Measurements from ENCODE around the gene AMMECR1L.
"Not testable (repeated sequence)": the region's sequence is repeated elsewhere in the genome, so short reads cannot be mapped to it uniquely, and the experiment has no call there.

Gene AMMECR1L

GRCh38 chr2:127886593-127886935 lies 808 bp upstream of the AMMECR1L start:
- not testable (repeated sequence) for DNase-seq

GRCh38 chr2:127884861-127885740 lies 655 bp downstream of the AMMECR1L start:
- peak in 1 of 2 donors; percentile 26 for DNase-seq

- DNase-seq, result no peak
Observed at GRCh38 chr2:127884436-127884835, 1.3 kb downstream of the AMMECR1L start.

GRCh38 chr2:127879899-127880298 lies 5.9 kb downstream of the AMMECR1L start:
- no peak for DNase-seq

- DNase-seq, result no peak
Observed at GRCh38 chr2:127877626-127878025, 8.1 kb downstream of the AMMECR1L start.

GRCh38 chr2:127877136-127877535 lies 8.6 kb downstream of the AMMECR1L start:
- DNase-seq, result no peak

- no peak for DNase-seq
Observed at GRCh38 chr2:127874378-127875269, 11.1 kb downstream of the AMMECR1L start.

- no peak for DNase-seq
Observed at GRCh38 chr2:127873707-127874303, 12.0 kb downstream of the AMMECR1L start.

GRCh38 chr2:127872354-127872753 lies 13.4 kb downstream of the AMMECR1L start:
- DNase-seq, result no peak

- no peak for DNase-seq
Observed at GRCh38 chr2:127865926-127866325, 19.8 kb downstream of the AMMECR1L start.

GRCh38 chr2:127864877-127865276 lies 20.9 kb downstream of the AMMECR1L start:
- no peak for DNase-seq

- no peak for DNase-seq
Observed at GRCh38 chr2:127862228-127862627, 23.5 kb downstream of the AMMECR1L start.

GRCh38 chr2:127860130-127860529 lies 25.6 kb downstream of the AMMECR1L start:
- DNase-seq, result no peak

GRCh38 chr2:127859712-127860085 lies 26.1 kb downstream of the AMMECR1L start:
- DNase-seq, result no peak

GRCh38 chr2:127857265-127857808 lies 28.4 kb downstream of the AMMECR1L start:
- no peak for DNase-seq

GRCh38 chr2:127853671-127854070 lies 32.1 kb downstream of the AMMECR1L start:
- DNase-seq, result no peak

- DNase-seq, result no peak
Observed at GRCh38 chr2:127852388-127852787, 33.4 kb downstream of the AMMECR1L start.

GRCh38 chr2:127847931-127848330 lies 37.8 kb downstream of the AMMECR1L start:
- no peak for DNase-seq

- DNase-seq, result no peak
Observed at GRCh38 chr2:127844973-127845372, 40.8 kb downstream of the AMMECR1L start.

- DNase-seq, result no peak
Observed at GRCh38 chr2:127843677-127844076, 42.1 kb downstream of the AMMECR1L start.

- DNase-seq, result no peak
Observed at GRCh38 chr2:127841466-127842178, 44.1 kb downstream of the AMMECR1L start.

GRCh38 chr2:127840893-127841292 lies 44.9 kb downstream of the AMMECR1L start:
- DNase-seq, result no peak

Data from hippocampal formation (tissue), 2 donors.